ENCODE measurements around the gene CPB1. TPM values are rescaled to one million over a fixed set of nuclear protein-coding genes. Genes with fewer than 3 reads are reported as not detected.
"Not testable (repeated sequence)": the region's sequence is repeated elsewhere in the genome, so short reads cannot be mapped to it uniquely, and the experiment has no call there.

Gene CPB1
- total and polyA plus RNA-seq, 4 donors: 0.20 to 0.75 (median 0.57) TPM; not detected in 1

DNA sequence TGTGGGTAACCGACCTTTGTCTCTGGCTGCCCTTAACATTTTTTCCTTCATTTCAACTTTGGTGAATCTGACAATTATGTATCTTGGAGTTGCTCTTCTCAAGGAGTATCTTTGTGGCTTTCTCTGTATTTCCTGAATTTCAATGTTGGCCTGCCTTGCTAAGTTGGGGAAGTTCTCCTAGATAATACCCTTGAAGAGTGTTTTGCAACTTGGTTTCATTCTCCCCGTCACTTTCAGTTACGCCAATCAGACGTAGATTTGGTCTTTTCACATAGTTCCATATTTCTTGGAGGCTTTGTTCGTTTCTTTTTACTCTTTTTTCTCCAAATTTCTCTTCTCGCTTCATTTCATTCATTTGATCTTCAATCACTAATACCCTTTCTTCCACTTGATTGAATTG, 42.6 kb upstream of the CPB1 start:
- not testable (repeated sequence) for H3K27ac ChIP-seq (ENCODE audit: low read depth in 1 of 2, low read length in 2 of 2); H3K27me3 ChIP-seq (ENCODE audit: control insufficient read depth in 4 of 4, insufficient read depth in 4 of 4, low read length in 3 of 4); H3K4me3 ChIP-seq (ENCODE audit: low read depth in 1 of 3, low read length in 3 of 3); H3K9me3 ChIP-seq (ENCODE audit: control insufficient read depth in 4 of 4, low read length in 3 of 4); DNase-seq (ENCODE audit: low spot score); H3K4me1 ChIP-seq (ENCODE audit: control insufficient read depth in 4 of 4, insufficient read depth in 4 of 4, low read length in 3 of 4); H3K9ac ChIP-seq (ENCODE audit: low read depth in 1 of 2, low read length in 2 of 2); H3K36me3 ChIP-seq (ENCODE audit: control insufficient read depth in 4 of 4, insufficient read depth in 3 of 4, low read depth in 1 of 4, low read length in 3 of 4)
- 73% methylated on average over 6 of the region's 6 CpGs for WGBS

- not testable (repeated sequence) for H3K27me3 ChIP-seq (ENCODE audit: control insufficient read depth in 4 of 4, insufficient read depth in 4 of 4, low read length in 3 of 4); DNase-seq (ENCODE audit: low spot score); H3K27ac ChIP-seq (ENCODE audit: low read depth in 1 of 2, low read length in 2 of 2); H3K9ac ChIP-seq (ENCODE audit: low read depth in 1 of 2, low read length in 2 of 2); H3K4me1 ChIP-seq (ENCODE audit: control insufficient read depth in 4 of 4, insufficient read depth in 4 of 4, low read length in 3 of 4); H3K36me3 ChIP-seq (ENCODE audit: control insufficient read depth in 4 of 4, insufficient read depth in 3 of 4, low read depth in 1 of 4, low read length in 3 of 4); H3K9me3 ChIP-seq (ENCODE audit: control insufficient read depth in 4 of 4, low read length in 3 of 4); H3K4me3 ChIP-seq (ENCODE audit: low read depth in 1 of 3, low read length in 3 of 3)
- WGBS: 92% methylated on average over 9 of the region's 9 CpGs
Measured at GRCh38 chr3:148786159-148786558, 41.5 kb upstream of the CPB1 start.

DNA sequence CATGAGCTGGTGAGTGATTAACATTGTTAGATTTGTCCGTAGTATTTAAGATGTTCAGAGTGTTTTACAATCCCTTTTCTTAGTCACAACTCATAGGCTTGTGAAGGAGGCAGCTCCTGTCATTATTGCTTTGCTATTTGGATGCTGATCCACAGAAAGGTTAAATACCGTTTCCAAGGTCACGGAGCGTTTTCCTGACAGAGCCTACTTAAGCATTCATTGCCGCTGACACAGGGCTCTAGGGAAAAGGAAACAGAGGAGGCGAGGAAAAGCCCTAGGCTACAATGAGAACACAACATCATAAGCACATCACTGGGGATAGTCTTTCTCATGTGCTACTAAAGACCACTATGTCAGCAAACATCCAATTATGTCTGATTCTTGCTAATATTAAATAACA, 38.5 kb upstream of the CPB1 start:
- TF ChIP-seq, protein P1, sequence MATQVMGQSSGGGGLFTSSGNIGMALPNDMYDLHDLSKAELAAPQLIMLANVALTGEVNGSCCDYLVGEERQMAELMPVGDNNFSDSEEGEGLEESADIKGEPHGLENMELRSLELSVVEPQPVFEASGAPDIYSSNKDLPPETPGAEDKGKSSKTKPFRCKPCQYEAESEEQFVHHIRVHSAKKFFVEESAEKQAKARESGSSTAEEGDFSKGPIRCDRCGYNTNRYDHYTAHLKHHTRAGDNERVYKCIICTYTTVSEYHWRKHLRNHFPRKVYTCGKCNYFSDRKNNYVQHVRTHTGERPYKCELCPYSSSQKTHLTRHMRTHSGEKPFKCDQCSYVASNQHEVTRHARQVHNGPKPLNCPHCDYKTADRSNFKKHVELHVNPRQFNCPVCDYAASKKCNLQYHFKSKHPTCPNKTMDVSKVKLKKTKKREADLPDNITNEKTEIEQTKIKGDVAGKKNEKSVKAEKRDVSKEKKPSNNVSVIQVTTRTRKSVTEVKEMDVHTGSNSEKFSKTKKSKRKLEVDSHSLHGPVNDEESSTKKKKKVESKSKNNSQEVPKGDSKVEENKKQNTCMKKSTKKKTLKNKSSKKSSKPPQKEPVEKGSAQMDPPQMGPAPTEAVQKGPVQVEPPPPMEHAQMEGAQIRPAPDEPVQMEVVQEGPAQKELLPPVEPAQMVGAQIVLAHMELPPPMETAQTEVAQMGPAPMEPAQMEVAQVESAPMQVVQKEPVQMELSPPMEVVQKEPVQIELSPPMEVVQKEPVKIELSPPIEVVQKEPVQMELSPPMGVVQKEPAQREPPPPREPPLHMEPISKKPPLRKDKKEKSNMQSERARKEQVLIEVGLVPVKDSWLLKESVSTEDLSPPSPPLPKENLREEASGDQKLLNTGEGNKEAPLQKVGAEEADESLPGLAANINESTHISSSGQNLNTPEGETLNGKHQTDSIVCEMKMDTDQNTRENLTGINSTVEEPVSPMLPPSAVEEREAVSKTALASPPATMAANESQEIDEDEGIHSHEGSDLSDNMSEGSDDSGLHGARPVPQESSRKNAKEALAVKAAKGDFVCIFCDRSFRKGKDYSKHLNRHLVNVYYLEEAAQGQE (IDR thresholded peaks at IDR 0.05): no peak
- TF ChIP-seq GABPA (IDR thresholded peaks at IDR 0.05 in 1 of 2, conservative IDR thresholded peaks at IDR 0.05 in 1 of 2) (no peak), FOXA1 (IDR thresholded peaks at IDR 0.05) (no peak), SP1 (IDR thresholded peaks at IDR 0.05) (no peak), NR2F2 (IDR thresholded peaks at IDR 0.05) (no peak), HNF4G (IDR thresholded peaks at IDR 0.05) (no peak), RXRA (IDR thresholded peaks at IDR 0.05) (no peak), JUND (IDR thresholded peaks at IDR 0.05) (no peak)
- no peak overlapping the region for H3K9ac ChIP-seq (ENCODE audit: low read depth in 1 of 2, low read length in 2 of 2)
- DNase-seq (ENCODE audit: low spot score): no peak
- no peak overlapping the region for H3K27ac ChIP-seq (ENCODE audit: low read depth in 1 of 2, low read length in 2 of 2)
- H3K4me1 ChIP-seq (ENCODE audit: control insufficient read depth in 4 of 4, insufficient read depth in 4 of 4, low read length in 3 of 4): no peaks in the 10 kb centered on the region
- no peaks in the 10 kb centered on the region for H3K9me3 ChIP-seq (ENCODE audit: control insufficient read depth in 4 of 4, low read length in 3 of 4)
- H3K36me3 ChIP-seq (ENCODE audit: control insufficient read depth in 4 of 4, insufficient read depth in 3 of 4, low read depth in 1 of 4, low read length in 3 of 4): no peaks in the 10 kb centered on the region
- H3K4me3 ChIP-seq (ENCODE audit: low read depth in 1 of 3, low read length in 3 of 3): no peak overlapping the region
- no peaks in the 10 kb centered on the region for H3K27me3 ChIP-seq (ENCODE audit: control insufficient read depth in 4 of 4, insufficient read depth in 4 of 4, low read length in 3 of 4)
- WGBS: 55% methylated on average over 6 of the region's 6 CpGs

DNA sequence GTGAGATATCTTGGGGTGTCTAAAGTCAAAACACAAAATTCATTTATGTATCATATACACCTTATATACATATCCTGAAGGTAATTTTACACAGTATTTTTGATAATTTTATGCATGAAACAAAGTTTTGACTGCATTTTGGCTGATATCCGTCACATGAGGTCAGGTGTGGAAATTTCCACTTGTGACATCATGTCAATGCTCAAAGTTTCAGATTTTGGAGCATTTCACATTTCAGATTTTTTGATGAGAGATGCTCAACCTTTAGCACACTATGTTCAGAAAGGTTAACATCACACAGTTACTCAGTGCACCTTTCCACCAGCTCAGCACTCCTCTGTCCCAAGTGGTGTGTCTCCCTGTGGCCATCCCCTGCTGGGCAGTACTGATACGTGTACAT, 37.7 kb upstream of the CPB1 start:
- Histone ChIP-seq H3K4me1 (ENCODE audit: control insufficient read depth in 4 of 4, insufficient read depth in 4 of 4, low read length in 3 of 4) (no peaks in the 10 kb centered on the region), H3K4me3 (ENCODE audit: low read depth in 1 of 3, low read length in 3 of 3) (no peak overlapping the region), H3K36me3 (ENCODE audit: control insufficient read depth in 4 of 4, insufficient read depth in 3 of 4, low read depth in 1 of 4, low read length in 3 of 4) (no peaks in the 10 kb centered on the region), H3K27me3 (ENCODE audit: control insufficient read depth in 4 of 4, insufficient read depth in 4 of 4, low read length in 3 of 4) (no peaks in the 10 kb centered on the region), H3K9ac (ENCODE audit: low read depth in 1 of 2, low read length in 2 of 2) (no peak overlapping the region), H3K9me3 (ENCODE audit: control insufficient read depth in 4 of 4, low read length in 3 of 4) (no peaks in the 10 kb centered on the region), H3K27ac (ENCODE audit: low read depth in 1 of 2, low read length in 2 of 2) (no peak overlapping the region)
- 88% methylated on average over 2 of the region's 2 CpGs for WGBS
- DNase-seq (ENCODE audit: low spot score): no peak
- TF ChIP-seq, protein P2, sequence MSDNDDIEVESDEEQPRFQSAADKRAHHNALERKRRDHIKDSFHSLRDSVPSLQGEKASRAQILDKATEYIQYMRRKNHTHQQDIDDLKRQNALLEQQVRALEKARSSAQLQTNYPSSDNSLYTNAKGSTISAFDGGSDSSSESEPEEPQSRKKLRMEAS (IDR thresholded peaks at IDR 0.05): no peak
- no peak for TF ChIP-seq CTCF (IDR thresholded peaks at IDR 0.05; ENCODE audit: low read depth, low read length, missing input control)
- TF ChIP-seq, protein P1 (IDR thresholded peaks at IDR 0.05): no peak
- no peak for TF ChIP-seq SP1 (IDR thresholded peaks at IDR 0.05)
- no peak for TF ChIP-seq JUND (IDR thresholded peaks at IDR 0.05)
- TF ChIP-seq, protein P3, sequence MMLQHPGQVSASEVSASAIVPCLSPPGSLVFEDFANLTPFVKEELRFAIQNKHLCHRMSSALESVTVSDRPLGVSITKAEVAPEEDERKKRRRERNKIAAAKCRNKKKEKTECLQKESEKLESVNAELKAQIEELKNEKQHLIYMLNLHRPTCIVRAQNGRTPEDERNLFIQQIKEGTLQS (IDR thresholded peaks at IDR 0.05): no peak
- no peak for TF ChIP-seq RXRA (IDR thresholded peaks at IDR 0.05)
- no peak for TF ChIP-seq HNF4A (conservative IDR thresholded peaks at IDR 0.05)
- no peak for TF ChIP-seq NR2F2 (IDR thresholded peaks at IDR 0.05)

Data from liver (tissue), 9 donors.